H1 (cell line): ENCODE results near the gene ZBED4. TPM values are rescaled to one million over a fixed set of nuclear protein-coding genes. Genes with fewer than 3 reads are reported as not detected.
A peak's percentile ranks its signal among the peaks of the same experiment; 100 is the strongest.

Experiments
- CTCF ChIA-PET: fragments of 300-600 bp; sonication (Branson Sonifier 250); formaldehyde crosslinking; loops from one replicate; lab custom pipeline; 2021; ENCODE audit not compliant: partially characterized antibody; lab: Charles Lee
- POLR2A ChIA-PET: fragments of 300-600 bp; sonication (Branson Sonifier 250); formaldehyde crosslinking; loops from one replicate; lab custom pipeline; 2021; ENCODE audit warnings: inconsistent platforms; ENCODE audit not compliant: partially characterized antibody; lab: Charles Lee
- DNase-seq, 2 experiments: peaks; one replicate each; pipeline versions ENCODE4 v3.0.0 to v3.0.0-alpha.2; 2010 to 2022; ENCODE audit warnings: low spot score in 2 of 2, low read depth in 1 of 2, mixed read lengths in 1 of 2
- FAIRE-seq: peaks from 2 replicates; lab custom pipeline; 2011; peaks lifted over from hg19 to GRCh38; lab: Jason Lieb, UNC
- H2AFZ ChIP-seq: 2 replicates; pipeline ENCODE4 v1.8.1; 2012; ENCODE audit warnings: low read length, inconsistent platforms
- H2AK5ac ChIP-seq: 2 replicates; pipeline ENCODE4 v1.6.1; 2013; ENCODE audit warnings: low read depth, low read length
- H2BK120ac ChIP-seq: replicated peaks from 2 replicates; pipeline ENCODE3; 2013; ENCODE audit warnings: low read depth, low read length, inconsistent platforms
- H2BK12ac ChIP-seq: 2 replicates; pipeline ENCODE4 v1.6.1; 2013; ENCODE audit warnings: low read depth, low read length
- H2BK15ac ChIP-seq: 2 replicates; pipeline ENCODE4 v1.6.1; 2013; ENCODE audit warnings: low read length
- H2BK20ac ChIP-seq: 2 replicates; pipeline ENCODE4 v1.6.1; 2013; ENCODE audit warnings: low read length
- H2BK5ac ChIP-seq: 2 replicates; pipeline ENCODE4 v1.6.1; 2013; ENCODE audit warnings: low read depth, low read length
- H3K14ac ChIP-seq: 2 replicates; pipeline ENCODE4 v1.6.1; 2013; ENCODE audit warnings: inconsistent platforms; ENCODE audit not compliant: insufficient read length
- H3K18ac ChIP-seq: 2 replicates; pipeline ENCODE4 v1.6.1; 2013; ENCODE audit warnings: low read length; ENCODE audit errors: extremely low read depth
- H3K23ac ChIP-seq: 2 replicates; pipeline ENCODE4 v1.6.1; 2013; ENCODE audit warnings: inconsistent platforms; ENCODE audit not compliant: insufficient read length
- H3K23me2 ChIP-seq: 2 replicates; pipeline ENCODE4 v1.6.1; 2013; ENCODE audit warnings: low read depth, low read length
- H3K27ac ChIP-seq: 2 replicates; pipeline ENCODE4 v1.6.1; 2011; ENCODE audit warnings: low read depth, low read length, inconsistent platforms
- H3K27me3 ChIP-seq, 4 experiments: replicated peaks in 1 of 4; 1 replicate in 1 of 4; 2 replicates in 3 of 4; pipeline versions ENCODE4 v1.6.1 to v1.8.1; 2011 to 2013; ENCODE audit warnings: low read length in 3 of 4, mild to moderate bottlenecking in 3 of 4, inconsistent platforms in 2 of 4, mixed read lengths in 2 of 4, moderate library complexity in 1 of 4; ENCODE audit not compliant: control insufficient read depth in 3 of 4, insufficient read depth in 3 of 4; ENCODE audit errors: extremely low read depth in 1 of 4
- H3K36me3 ChIP-seq, 4 experiments: 2 replicates each; pipeline versions ENCODE4 v1.6.1 to v1.8.1; 2011 to 2013; ENCODE audit warnings: mild to moderate bottlenecking in 4 of 4, low read length in 3 of 4, moderate library complexity in 2 of 4, control low read depth in 1 of 4, inconsistent platforms in 1 of 4; ENCODE audit not compliant: insufficient read depth in 4 of 4, control insufficient read depth in 2 of 4
- H3K4ac ChIP-seq: replicated peaks from 2 replicates; pipeline ENCODE3; 2013; ENCODE audit warnings: low read length, low read depth, mixed read lengths, inconsistent platforms; ENCODE audit not compliant: insufficient read length
- H3K4me1 ChIP-seq, 4 experiments: replicated peaks in 1 of 4; 1 replicate in 1 of 4; 2 replicates in 3 of 4; pipeline versions ENCODE4 v1.6.1 to v1.8.1; 2011 to 2013; ENCODE audit warnings: low read length in 3 of 4, inconsistent platforms in 2 of 4, mixed read lengths in 1 of 4; ENCODE audit not compliant: insufficient read depth in 4 of 4, control insufficient read depth in 3 of 4
- H3K4me2 ChIP-seq, 2 experiments: 2 replicates each; pipeline versions ENCODE4 v1.6.1 to v1.8.1; 2011 to 2013; ENCODE audit warnings: low read depth in 2 of 2, low read length in 2 of 2, control low read depth in 1 of 2, inconsistent platforms in 1 of 2, mild to moderate bottlenecking in 1 of 2; ENCODE audit not compliant: insufficient read depth in 1 of 2
- H3K4me3 ChIP-seq, 4 experiments: fragments of 200-600, 300-600 bp in 1 of 4; sonication (generic), shearing (Covaris generic), sonication (Bioruptor Twin) in 1 of 4; 2 replicates each; pipeline versions ENCODE4 v1.5.1 to v1.8.1; 2011 to 2016; ENCODE audit warnings: low read length in 4 of 4, low read depth in 3 of 4, control low read depth in 2 of 4, inconsistent platforms in 2 of 4, mild to moderate bottlenecking in 2 of 4, mixed read lengths in 1 of 4, moderate library complexity in 1 of 4; ENCODE audit not compliant: insufficient read depth in 2 of 4; ENCODE audit errors: extremely low read depth in 1 of 4
- H3K56ac ChIP-seq: replicated peaks from 2 replicates; pipeline ENCODE3; 2013; ENCODE audit warnings: low read depth, mild to moderate bottlenecking, mixed read lengths, low read length, inconsistent platforms; ENCODE audit not compliant: insufficient read length
- H3K79me1 ChIP-seq: 2 replicates; pipeline ENCODE4 v1.6.1; 2013; ENCODE audit warnings: low read depth, low read length, control low read depth
- H3K79me2 ChIP-seq, 2 experiments: 2 replicates each; pipeline versions ENCODE4 v1.6.1 to v1.8.1; 2012 to 2013; ENCODE audit warnings: low read length in 2 of 2, mild to moderate bottlenecking in 2 of 2, inconsistent platforms in 1 of 2; ENCODE audit not compliant: insufficient read depth in 2 of 2, control insufficient read depth in 1 of 2
- H3K9ac ChIP-seq, 4 experiments: replicated peaks in 1 of 4; 1 replicate in 1 of 4; 2 replicates in 3 of 4; pipeline versions ENCODE4 v1.6.1 to v1.8.1; 2011 to 2013; ENCODE audit warnings: low read depth in 3 of 4, low read length in 3 of 4, control low read depth in 2 of 4, mild to moderate bottlenecking in 2 of 4, moderate library complexity in 2 of 4, inconsistent platforms in 1 of 4; ENCODE audit errors: extremely low read depth in 1 of 4
- H3K9me3 ChIP-seq, 2 experiments: 2 replicates each; pipeline versions ENCODE4 v1.6.1 to v1.8.1; 2012 to 2013; ENCODE audit warnings: mild to moderate bottlenecking in 2 of 2, moderate library complexity in 2 of 2, control low read depth in 1 of 2, inconsistent platforms in 1 of 2, low read depth in 1 of 2, low read length in 1 of 2, mixed read lengths in 1 of 2; ENCODE audit not compliant: insufficient read depth in 2 of 2
- H4K20me1 ChIP-seq, 2 experiments: replicated peaks in 1 of 2; 2 replicates each; pipeline versions ENCODE3 to v1.8.1; 2011 to 2013; ENCODE audit warnings: inconsistent platforms in 2 of 2, low read length in 2 of 2, mild to moderate bottlenecking in 1 of 2; ENCODE audit not compliant: insufficient read depth in 2 of 2, control insufficient read depth in 1 of 2
- H4K5ac ChIP-seq: 2 replicates; pipeline ENCODE4 v1.6.1; 2013; ENCODE audit warnings: low read length, low read depth, mixed read lengths, inconsistent platforms; ENCODE audit not compliant: insufficient read length
- H4K8ac ChIP-seq: 2 replicates; pipeline ENCODE4 v1.8.0; 2013; ENCODE audit warnings: mild to moderate bottlenecking, moderate library complexity, low read length, inconsistent platforms; ENCODE audit not compliant: insufficient read depth; ENCODE audit errors: extremely low read depth
- H4K91ac ChIP-seq: replicated peaks from 2 replicates; pipeline ENCODE3; 2013; ENCODE audit warnings: low read length, mixed read lengths, inconsistent platforms; ENCODE audit not compliant: insufficient read length
- CBX8 ChIP-seq: fragments of 300-800, 300-1000 bp; sonication (generic); IDR thresholded peaks from 2 replicates; pipeline ENCODE4 v1.7.1; 2016; ENCODE audit warnings: low read depth, low read length, borderline replicate concordance
- CEBPB ChIP-seq: IDR thresholded peaks from 2 replicates; pipeline ENCODE4 v1.6.1; 2012; ENCODE audit warnings: low read depth, low read length
- EZH2 ChIP-seq: fragments of 200-600 bp; sonication (generic); IDR thresholded peaks from 2 replicates; pipeline ENCODE4 v1.7.1; 2012; ENCODE audit warnings: low read depth, mild to moderate bottlenecking, moderate library complexity, low read length, inconsistent platforms; ENCODE audit not compliant: severe bottlenecking
- FOSL1 ChIP-seq: IDR thresholded peaks from 2 replicates; pipeline ENCODE4 v1.6.1; 2011; ENCODE audit warnings: mild to moderate bottlenecking, low read depth, low read length, moderate library complexity; ENCODE audit not compliant: insufficient read depth
- KDM1A ChIP-seq: fragments of 200-600, 300-600 bp; sonication (generic); IDR thresholded peaks from 2 replicates; pipeline ENCODE4 v1.7.1; 2016; ENCODE audit warnings: mild to moderate bottlenecking, low read length, borderline replicate concordance
- KDM5A ChIP-seq: fragments of 200-600 bp; IDR thresholded peaks from 2 replicates; pipeline ENCODE4 v1.7.1; 2012; ENCODE audit warnings: mild to moderate bottlenecking, low read length, inconsistent platforms, mixed read lengths
- RAD21 ChIP-seq, 2 experiments: IDR thresholded peaks in 1 of 2; conservative IDR thresholded peaks in 1 of 2; 2 replicates each; pipeline ENCODE4 v1.6.1; 2011; ENCODE audit warnings: low read depth in 2 of 2, low read length in 2 of 2, improper control_type of control experiment in 1 of 2, inconsistent platforms in 1 of 2, mild to moderate bottlenecking in 1 of 2, moderate library complexity in 1 of 2
- SAP30 ChIP-seq: fragments of 300-600 bp; sonication (generic); IDR thresholded peaks from 2 replicates; pipeline ENCODE4 v1.7.1; 2012; ENCODE audit warnings: low read length, moderate library complexity, mild to moderate bottlenecking, inconsistent platforms; ENCODE audit not compliant: insufficient read depth, insufficient replicate concordance
- SP4 ChIP-seq: IDR thresholded peaks from 2 replicates; pipeline ENCODE4 v1.6.1; 2012; ENCODE audit warnings: low read length, inconsistent platforms
- TCF12 ChIP-seq: IDR thresholded peaks from 2 replicates; pipeline ENCODE4 v1.6.1; 2011; ENCODE audit warnings: low read depth, mild to moderate bottlenecking, low read length
- TEAD4 ChIP-seq: IDR thresholded peaks from 2 replicates; pipeline ENCODE4 v1.6.1; 2012; ENCODE audit warnings: low read depth, low read length, inconsistent platforms, mixed read lengths
- ZNF274 ChIP-seq: IDR thresholded peaks from 2 replicates; pipeline ENCODE4 v1.7.0; 2012; ENCODE audit warnings: low read length, borderline replicate concordance; ENCODE audit errors: extremely low read depth
- WGBS, 2 experiments: shearing (Covaris generic) in 1 of 2; methylation state at CpG; one replicate each; pipeline versions ENCODE4 v1.1.6 to v1.1.7; 2013 to 2015; ENCODE audit warnings: low lambda C conversion rate in 2 of 2, mixed read lengths in 2 of 2, inconsistent platforms in 1 of 2, low coverage in 1 of 2, missing lambda C conversion rate in 1 of 2; ENCODE audit not compliant: insufficient replicate concordance in 2 of 2, insufficient coverage in 1 of 2, insufficient read length in 1 of 2; ENCODE audit errors: extremely low coverage in 1 of 2, missing lambda C conversion rate in 1 of 2; 5-methylcytosine and 5-hydroxymethylcytosine counted together
- polyA plus RNA-seq, 7 experiments: library from polyadenylated mRNA; depleted of rRNA in 3 of 7; stranded (reverse) in 5 of 7; unstranded in 2 of 7; fragments of >200 nt in 5 of 7; fragments of 200-250 nt in 2 of 7; gene quantifications; 1 replicate in 5 of 7; 2 replicates in 1 of 7; 4 replicates in 1 of 7; pipeline versions ENCODE4 v1.2.1 to v1.2.3, GENCODE V29; 2011 to 2013; ENCODE audit warnings: missing spikeins in 2 of 7, mixed read lengths in 2 of 7
- total RNA-seq: library from RNA; stranded (reverse); fragmentation: NEBNext Ultra II Directional; extraction: Animal tissue kit (Norgen Biotek cat#: 25700); gene quantifications from 2 replicates; pipeline ENCODE4 v1.2.1, GENCODE V29; 2021

Gene ZBED4
- total and polyA plus RNA-seq, 2 of the 8 experiments (the other 6 are each of a cell fraction or from before 2014, with no cell fraction given), result 11.0 to 28.3 TPM

- Histone ChIP-seq H4K91ac (no peak overlapping the region), H2AK5ac (no peak overlapping the region), H2BK5ac (no peak overlapping the region), H3K23ac (no peak overlapping the region), H3K23me2 (peaks cover 9% of the 10 kb centered on the region), H3K36me3 (no peaks in the 10 kb centered on the region), H3K79me2 (peaks cover 11 to 58% of the 10 kb centered on the region in 2 experiments; a peak in 3 of 4 replicates), H4K5ac (no peak overlapping the region), H4K8ac (no peak overlapping the region), H3K56ac (no peak overlapping the region), H3K14ac (no peak overlapping the region), H3K9ac (no peak overlapping the region; a peak in 1 of 7 replicates), H3K4me1 (peaks cover 0 to 6% (median 5%) of the 10 kb centered on the region in 4 experiments; a peak in 5 of 7 replicates), H3K4me3 (peak overlapping the region in 3 of 4 experiments; percentile 63 to 91 (median 78); a peak in 3 of 8 replicates), H3K4ac (no peak overlapping the region), H4K20me1 (peaks cover 19 to 32% of the 10 kb centered on the region in 2 experiments), H3K27me3 (peaks cover 13 to 25% (median 21%) of the 10 kb centered on the region in 4 experiments), H3K9me3 (no peaks in the 10 kb centered on the region), H3K4me2 (peak overlapping the region; percentile 77 to 81), H2BK15ac (no peak overlapping the region), H2BK12ac (no peak overlapping the region), H3K27ac (no peak overlapping the region), H2BK20ac (no peak overlapping the region), H3K79me1 (peaks cover 26% of the 10 kb centered on the region), H2BK120ac (no peak overlapping the region), H2AFZ (no peak overlapping the region), H3K18ac (no peak overlapping the region)
- ChIA-PET POLR2A (interaction anchor here (1.1 to 2.5 kb wide), 6 partner anchors 10 to 45 kb away, joined by 3 to 6 read pairs (median 4); no protein-coding TSS in a partner anchor), CTCF (interaction anchor here (0.7 to 1.1 kb wide), 2 partner anchors 9 to 70 kb away, joined by 3 to 5 read pairs; no protein-coding TSS in a partner anchor)
- FAIRE-seq (no peak), DNase-seq (no peak)
- 77% methylated on average over 9 of the region's 9 CpGs; no CpG with 5 or more reads in 1 of the 2 experiments for WGBS, 2 experiments
- TF ChIP-seq CBX8 (no peak), FOSL1 (no peak), EZH2 (no peak), ZNF274 (no peak), CEBPB (no peak), RAD21 (IDR thresholded peaks at IDR 0.05 in 1 of 2, conservative IDR thresholded peaks at IDR 0.05 in 1 of 2; ENCODE audit: low read depth in 2 of 2, low read length in 2 of 2) (no peak), SAP30 (no peak), KDM5A (no peak), KDM1A (no peak), SP4 (no peak), TCF12 (no peak), TEAD4 (no peak)
Observed at GRCh38 chr22:49855251-49855911, 1.7 kb downstream of the ZBED4 start.
